NCI-H1417 treated with DMSO at 0.1 percent for 48 hours (cell line): Measurements from ENCODE around the gene ZNF735.
"Not testable (repeated sequence)": the region's sequence is repeated elsewhere in the genome, so short reads cannot be mapped to it uniquely, and the experiment has no call there.

ENCODE experiments used
- DNase-seq: peaks from one replicate; lab custom pipeline; 2025; lab: John Stamatoyannopoulos, UW

Gene ZNF735

GRCh38 chr7:64206903-64207302 lies at the start of gene ZNF735:
Gene ZNF735, plus strand, starts transcription at chr7:64207203. Its CDS starts 0 bp downstream, at chr7:64207203.
- DNase-seq = no peak

DNA sequence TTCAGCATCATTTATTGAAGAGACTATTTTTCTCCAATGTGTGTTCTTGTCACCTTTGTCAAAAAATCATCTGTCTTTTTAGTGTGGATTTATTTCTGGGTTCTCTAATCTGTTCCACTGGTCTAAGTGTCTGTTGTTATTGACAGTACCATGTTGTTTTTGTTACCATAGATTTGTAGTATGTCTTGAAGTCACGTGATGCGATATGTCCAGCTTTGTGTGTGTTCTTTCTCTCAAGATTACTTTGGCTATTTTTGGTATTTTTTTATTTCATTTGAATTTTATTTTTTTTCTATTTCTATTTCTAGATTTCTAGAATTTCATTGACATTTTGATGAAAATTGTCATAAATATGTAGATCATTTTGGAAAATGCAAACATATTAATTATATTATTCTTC lies 36.0 kb upstream of the ZNF735 start:
- DNase-seq = not testable (repeated sequence)

- no peak for DNase-seq
These were observed 32.7 kb upstream of the ZNF735 start for GRCh38 chr7:64174328-64174727.

DNA sequence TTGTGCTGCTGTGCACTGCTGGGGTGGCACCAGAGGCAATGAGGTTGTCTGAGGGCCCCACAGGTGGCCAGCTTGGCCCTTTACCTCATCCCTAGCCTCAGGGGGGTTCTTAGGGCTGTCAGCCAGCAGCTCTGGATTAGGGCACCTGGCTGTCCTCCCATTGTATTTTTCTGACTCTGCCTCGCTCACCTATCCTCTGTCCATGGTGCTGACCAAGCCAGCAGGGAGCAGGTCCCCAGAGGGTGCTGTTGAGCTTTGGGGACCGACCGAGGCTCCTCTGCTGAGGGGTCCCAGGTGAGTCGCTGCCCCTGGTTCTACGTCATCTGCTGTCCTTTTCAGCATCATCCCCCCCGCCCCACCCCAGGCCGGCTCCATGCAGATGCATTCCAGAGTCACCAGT lies 32.1 kb upstream of the ZNF735 start:
- no peak for DNase-seq

GRCh38 chr7:64180989-64181388 lies 26.0 kb upstream of the ZNF735 start:
- no peak for DNase-seq

DNA sequence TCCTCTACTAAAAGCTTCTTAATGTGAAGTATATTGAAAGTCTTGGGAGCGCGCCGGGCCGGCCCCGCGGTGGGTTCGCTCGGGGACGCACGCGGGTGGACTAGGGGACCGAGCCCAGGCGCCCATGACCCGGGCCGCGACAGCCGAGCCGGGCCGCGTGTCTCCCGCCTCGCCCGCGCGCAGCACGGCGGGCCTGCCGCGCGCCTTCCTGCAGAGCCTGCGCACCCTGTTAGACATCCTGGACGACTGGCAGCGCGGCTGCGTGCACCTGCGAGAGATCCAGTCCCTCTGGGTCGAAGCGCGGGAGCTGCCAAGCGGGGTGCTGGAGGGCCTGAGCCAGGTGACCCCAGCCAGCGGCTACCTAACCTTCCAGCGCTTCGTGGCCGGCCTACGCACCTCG lies 25.4 kb upstream of the ZNF735 start:
- no peak for DNase-seq

DNA sequence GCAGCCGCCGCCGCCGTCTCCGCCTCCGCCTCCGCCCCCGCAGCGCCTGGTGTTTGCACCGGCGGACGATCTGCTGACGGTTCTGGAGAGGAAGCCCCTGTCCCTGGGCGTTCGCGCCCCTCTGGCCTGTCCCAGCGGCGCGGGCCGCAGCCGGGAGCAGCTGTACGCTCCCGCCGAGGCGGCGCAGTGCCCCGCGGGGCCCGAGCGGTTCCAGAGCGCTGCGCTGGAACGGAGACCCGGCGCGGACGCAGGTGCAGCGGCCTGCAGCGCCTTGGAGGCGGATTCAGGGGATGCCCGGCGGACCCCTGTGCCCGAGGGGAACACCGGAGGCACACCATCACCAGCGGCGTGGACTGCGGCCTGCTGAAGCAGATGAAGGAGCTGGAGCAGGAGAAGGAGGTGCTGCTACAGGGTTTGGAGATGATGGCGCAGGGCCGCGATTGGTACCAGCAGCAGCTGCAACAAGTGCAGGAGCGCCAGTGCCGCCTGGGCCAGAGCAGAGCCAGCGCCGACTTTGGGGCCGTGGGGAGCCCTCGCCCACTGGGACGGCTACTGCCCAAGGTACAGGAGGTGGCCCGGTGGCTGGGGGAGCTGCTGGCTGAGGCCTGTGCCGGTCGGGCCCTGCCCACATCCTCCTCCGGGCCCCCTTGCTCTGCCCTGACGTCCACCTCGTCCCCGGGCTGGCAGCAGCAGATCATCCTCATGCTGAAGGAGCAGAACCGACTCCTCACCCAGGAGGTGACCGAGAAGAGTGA lies 24.8 kb upstream of the ZNF735 start:
- DNase-seq = no peak

GRCh38 chr7:64183126-64183742 lies 23.8 kb upstream of the ZNF735 start:
- no peak for DNase-seq

DNA sequence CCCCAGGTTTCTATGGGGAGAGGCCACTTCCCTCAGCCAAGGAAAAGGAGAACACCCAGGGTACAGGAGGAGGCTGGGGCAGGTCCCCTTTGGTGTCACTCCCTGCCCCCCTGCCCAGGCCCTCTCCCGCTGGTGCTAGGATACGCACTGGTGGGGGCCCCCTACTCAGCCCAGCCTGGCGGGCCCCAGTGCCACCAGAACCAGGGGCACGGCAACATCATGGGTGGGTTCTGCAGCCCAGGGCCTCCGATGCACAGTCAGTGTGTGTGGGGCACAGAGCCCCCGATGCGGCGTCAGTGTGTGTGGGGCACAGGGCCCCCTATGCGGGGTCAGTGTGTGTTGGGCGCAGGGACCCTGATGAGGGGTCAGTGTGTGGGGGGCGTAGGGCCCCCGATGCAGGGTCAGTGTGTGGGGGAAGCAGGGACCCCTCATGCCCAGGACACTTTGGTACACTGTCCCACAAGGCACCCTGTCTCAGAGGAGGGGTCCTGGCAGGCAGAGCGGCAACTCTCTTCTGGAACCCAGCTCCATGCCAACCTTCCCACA lies 23.1 kb upstream of the ZNF735 start:
- no peak for DNase-seq

DNA sequence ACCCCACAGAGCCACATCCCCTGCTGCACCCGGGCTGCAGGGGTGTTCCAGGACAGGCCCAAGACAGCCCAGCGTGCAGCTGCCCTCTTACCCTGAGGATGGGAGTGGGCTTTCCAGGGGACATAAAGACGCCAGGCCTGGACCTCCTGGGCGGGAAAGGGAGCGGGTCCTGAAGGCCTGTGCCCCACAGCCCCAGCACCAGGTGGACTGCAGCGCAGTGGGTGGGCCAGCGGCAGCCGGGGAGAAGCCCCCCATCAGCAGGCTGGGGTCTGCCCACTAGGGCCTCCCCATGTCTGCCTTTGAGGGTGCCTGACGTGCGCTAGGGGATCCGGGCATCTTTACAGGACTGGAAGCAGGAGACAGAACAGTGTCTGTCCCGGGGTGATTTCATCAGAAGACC lies 22.6 kb upstream of the ZNF735 start:
- DNase-seq = no peak

DNA sequence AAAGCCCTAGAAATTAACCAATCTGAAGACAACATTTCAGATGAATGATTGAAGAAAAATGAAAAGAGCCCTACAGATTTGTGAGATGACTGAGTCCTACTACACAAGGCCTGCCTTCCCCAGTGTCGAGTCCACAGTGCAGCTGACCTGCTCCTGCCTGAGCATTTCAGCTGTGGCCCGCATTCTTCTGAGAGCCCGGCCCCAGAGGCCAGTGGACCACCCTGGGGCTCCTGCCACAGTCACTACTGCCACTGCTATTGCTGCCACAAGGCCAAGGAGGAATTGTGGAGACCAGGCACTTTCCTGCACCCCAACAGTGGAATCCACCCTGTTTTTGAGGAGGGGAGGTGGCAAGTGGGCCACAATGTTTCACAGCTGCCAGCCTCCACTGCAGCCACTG lies 19.6 kb upstream of the ZNF735 start:
- DNase-seq = no peak

GRCh38 chr7:64192148-64192704 lies 14.8 kb upstream of the ZNF735 start:
- DNase-seq = no peak

- DNase-seq = no peak
These were observed 14.2 kb upstream of the ZNF735 start for GRCh38 chr7:64192775-64193174.

DNA sequence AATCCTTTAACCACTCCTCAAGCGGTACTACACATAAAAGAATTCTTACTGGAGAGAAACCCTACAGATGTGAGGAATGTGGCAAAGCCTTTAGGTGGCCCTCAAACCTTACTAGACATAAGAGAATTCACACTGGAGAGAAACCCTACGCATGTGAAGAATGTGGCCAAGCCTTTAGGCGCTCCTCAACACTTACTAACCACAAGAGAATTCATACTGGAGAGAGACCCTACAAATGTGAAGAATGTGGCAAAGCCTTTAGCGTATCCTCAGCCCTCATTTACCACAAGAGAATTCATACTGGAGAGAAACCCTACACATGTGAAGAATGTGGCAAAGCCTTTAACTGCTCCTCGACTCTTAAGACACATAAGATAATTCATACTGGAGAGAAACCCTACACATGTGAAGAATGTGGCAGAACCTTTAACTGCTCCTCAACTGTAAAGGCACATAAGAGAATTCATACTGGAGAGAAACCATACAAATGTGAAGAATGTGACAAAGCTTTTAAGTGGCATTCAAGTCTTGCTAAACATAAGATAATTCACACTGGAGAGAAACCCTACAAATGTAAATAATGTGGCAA lies 12.8 kb downstream of the ZNF735 start:
- DNase-seq = not testable (repeated sequence)

GRCh38 chr7:64223366-64223765 lies 16.4 kb downstream of the ZNF735 start:
- DNase-seq = no peak

DNA sequence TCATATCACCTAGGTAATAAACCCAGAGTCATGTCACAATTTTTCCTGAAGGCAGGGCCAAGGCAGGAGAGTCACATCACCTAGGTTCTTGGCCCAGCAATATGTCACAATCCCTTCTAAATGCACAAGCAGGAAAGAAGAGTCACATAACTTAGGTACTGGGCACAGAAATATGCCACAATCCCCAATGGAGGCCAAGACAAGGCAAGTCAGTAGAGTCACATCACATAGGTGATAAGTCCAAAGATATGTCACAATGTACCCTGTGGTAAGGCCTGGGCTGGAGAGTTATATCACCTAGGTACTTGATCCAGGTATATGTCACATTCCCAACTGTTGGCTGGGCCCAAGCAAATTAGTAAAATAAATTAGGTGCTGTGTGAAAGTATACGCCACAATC lies 21.2 kb downstream of the ZNF735 start, which contains the start of gene ZNF679:
Gene ZNF679 (plus strand): TSS at position 301 of the 400 bp plus-strand sequence. CDS start 20,644 bp downstream, outside the sequence.
- not testable (repeated sequence) for DNase-seq

- no peak for DNase-seq
These were observed 59.4 kb downstream of the ZNF735 start for GRCh38 chr7:64266341-64266919.
